ENCODE results near the gene CFAP107.

CFAP107 gene

GRCh38 chr1:12745992-12746323 lies at the start of gene CFAP107:
CFAP107 (plus strand) TSS chr1:12746200; CDS start chr1:12746431, 231 bp downstream.
- DNase-seq (ENCODE audit: low read depth), result peak; percentile 4

GRCh38 chr1:12696658-12697057 lies 49.3 kb upstream of the CFAP107 start:
- H3K4me3 ChIP-seq (ENCODE audit: low read depth, low read length), result no peak overlapping the region
- no peak for TF ChIP-seq CTCF (conservative IDR thresholded peaks at IDR 0.05; ENCODE audit: low read depth, low read length)
- DNase-seq (ENCODE audit: low read depth), result no peak

More at GRCh38 chr1:12745992-12746323, at the start of gene CFAP107:
- no peak within 1 kb of the TSS for H3K4me3 ChIP-seq (ENCODE audit: low read depth, low read length)
- TF ChIP-seq CTCF (conservative IDR thresholded peaks at IDR 0.05; ENCODE audit: low read depth, low read length), result no peak

GRCh38 chr1:12697397-12697796 lies 48.6 kb upstream of the CFAP107 start:
- TF ChIP-seq CTCF (conservative IDR thresholded peaks at IDR 0.05; ENCODE audit: low read depth, low read length), result no peak
- DNase-seq (ENCODE audit: low read depth), result no peak

GRCh38 chr1:12703821-12704451 lies 42.1 kb upstream of the CFAP107 start:
- no peak for TF ChIP-seq CTCF (conservative IDR thresholded peaks at IDR 0.05; ENCODE audit: low read depth, low read length)
- DNase-seq (ENCODE audit: low read depth), result no peak
- no peak overlapping the region for H3K4me3 ChIP-seq (ENCODE audit: low read depth, low read length)

More at GRCh38 chr1:12697397-12697796, 48.6 kb upstream of the CFAP107 start:
- no peak overlapping the region for H3K4me3 ChIP-seq (ENCODE audit: low read depth, low read length)

- no peak overlapping the region for H3K4me3 ChIP-seq (ENCODE audit: low read depth, low read length)
- DNase-seq (ENCODE audit: low read depth), result no peak
These were observed 39.9 kb upstream of the CFAP107 start for GRCh38 chr1:12706061-12706460.

GRCh38 chr1:12708396-12709090 lies 37.5 kb upstream of the CFAP107 start:
- no peak for TF ChIP-seq CTCF (conservative IDR thresholded peaks at IDR 0.05; ENCODE audit: low read depth, low read length)
- no peak for DNase-seq (ENCODE audit: low read depth)
- no peak overlapping the region for H3K4me3 ChIP-seq (ENCODE audit: low read depth, low read length)

More at GRCh38 chr1:12706061-12706460, 39.9 kb upstream of the CFAP107 start:
- no peak for TF ChIP-seq CTCF (conservative IDR thresholded peaks at IDR 0.05; ENCODE audit: low read depth, low read length)

GRCh38 chr1:12709091-12709491 lies 36.9 kb upstream of the CFAP107 start:
- H3K4me3 ChIP-seq (ENCODE audit: low read depth, low read length), result no peak overlapping the region
- DNase-seq (ENCODE audit: low read depth), result no peak
- TF ChIP-seq CTCF (conservative IDR thresholded peaks at IDR 0.05; ENCODE audit: low read depth, low read length), result no peak
